ENCODE results near the gene ZNF385B. TPM values are rescaled to one million over a fixed set of nuclear protein-coding genes. Genes with fewer than 3 reads are reported as not detected.

Gene ZNF385B
- polyA plus RNA-seq, 1 donor (not counting 4 experiments of a cell fraction or from before 2014, with no cell fraction given), result 0.17 TPM

DNA sequence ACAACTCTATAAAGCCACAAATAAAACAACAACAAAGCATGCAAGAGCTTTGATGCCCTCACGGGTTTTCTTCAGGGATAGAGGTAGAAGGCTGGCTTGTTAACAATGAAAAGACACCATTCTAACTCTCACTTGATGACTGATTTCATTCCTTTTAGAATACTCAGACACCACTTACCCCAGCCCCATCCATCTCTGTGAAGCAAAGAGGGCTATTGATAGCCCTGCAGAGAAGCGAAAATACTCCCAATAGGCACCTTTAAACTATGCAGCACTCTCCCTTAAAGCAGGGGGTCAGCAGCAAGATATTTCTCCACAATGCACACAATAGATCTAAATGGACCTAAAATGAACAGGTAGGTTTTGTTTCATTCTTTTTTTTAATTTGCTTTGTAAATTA, 35.1 kb downstream of the ZNF385B start:
- Histone ChIP-seq H3K27me3 (ENCODE audit: control insufficient read depth, extremely low read depth, insufficient read depth, low read length) (no peaks in the 10 kb centered on the region), H3K4me3 (ENCODE audit: control insufficient read depth in 2 of 3, extremely low read depth in 1 of 3, insufficient read depth in 2 of 3, low read depth in 1 of 3, low read length in 3 of 3) (no peak overlapping the region), H3K79me2 (ENCODE audit: control insufficient read depth, insufficient read depth, low read length) (no peaks in the 10 kb centered on the region), H3K9ac (ENCODE audit: control insufficient read depth, extremely low read depth, insufficient read depth, low read length) (no peak overlapping the region), H3K9me3 (ENCODE audit: control insufficient read depth, low read depth, low read length) (no peaks in the 10 kb centered on the region), H4K20me1 (ENCODE audit: control insufficient read depth, extremely low read depth, insufficient read depth, low read length) (no peaks in the 10 kb centered on the region), H2AFZ (ENCODE audit: control insufficient read depth, low read length) (no peak overlapping the region), H3K36me3 (ENCODE audit: control insufficient read depth in 2 of 2, extremely low read depth in 1 of 2, insufficient read depth in 2 of 2, low read length in 2 of 2) (no peaks in the 10 kb centered on the region), H3K4me1 (ENCODE audit: control insufficient read depth, extremely low read depth, insufficient read depth, low read length) (no peaks in the 10 kb centered on the region), H3K27ac (ENCODE audit: control insufficient read depth, insufficient read depth, low read length) (no peak overlapping the region), H3K4me2 (ENCODE audit: control insufficient read depth, extremely low read depth, insufficient read depth, low read depth, low read length) (no peak overlapping the region), H3K9me1 (ENCODE audit: control insufficient read depth, extremely low read depth, insufficient read depth, low read length) (no peaks in the 10 kb centered on the region)
- FAIRE-seq (no peak), DNase-seq (ENCODE audit: low read depth, low spot score) (no peak)
- dilution Hi-C loops (cut with MboI; ENCODE audit: extremely low pct_ligation_motif_present, low sequenced_read_pairs), result no loop called here
- TF ChIP-seq, protein P1, sequence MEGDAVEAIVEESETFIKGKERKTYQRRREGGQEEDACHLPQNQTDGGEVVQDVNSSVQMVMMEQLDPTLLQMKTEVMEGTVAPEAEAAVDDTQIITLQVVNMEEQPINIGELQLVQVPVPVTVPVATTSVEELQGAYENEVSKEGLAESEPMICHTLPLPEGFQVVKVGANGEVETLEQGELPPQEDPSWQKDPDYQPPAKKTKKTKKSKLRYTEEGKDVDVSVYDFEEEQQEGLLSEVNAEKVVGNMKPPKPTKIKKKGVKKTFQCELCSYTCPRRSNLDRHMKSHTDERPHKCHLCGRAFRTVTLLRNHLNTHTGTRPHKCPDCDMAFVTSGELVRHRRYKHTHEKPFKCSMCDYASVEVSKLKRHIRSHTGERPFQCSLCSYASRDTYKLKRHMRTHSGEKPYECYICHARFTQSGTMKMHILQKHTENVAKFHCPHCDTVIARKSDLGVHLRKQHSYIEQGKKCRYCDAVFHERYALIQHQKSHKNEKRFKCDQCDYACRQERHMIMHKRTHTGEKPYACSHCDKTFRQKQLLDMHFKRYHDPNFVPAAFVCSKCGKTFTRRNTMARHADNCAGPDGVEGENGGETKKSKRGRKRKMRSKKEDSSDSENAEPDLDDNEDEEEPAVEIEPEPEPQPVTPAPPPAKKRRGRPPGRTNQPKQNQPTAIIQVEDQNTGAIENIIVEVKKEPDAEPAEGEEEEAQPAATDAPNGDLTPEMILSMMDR (optimal IDR thresholded peaks at IDR 0.05 in 1 of 3, IDR thresholded peaks at IDR 0.05 in 1 of 3, conservative IDR thresholded peaks at IDR 0.05 in 1 of 3; ENCODE audit: extremely low read depth in 1 of 3, insufficient read depth in 2 of 3, low read length in 3 of 3), result no peak
- TF ChIP-seq EZH2 (IDR thresholded peaks at IDR 0.05; ENCODE audit: low read length), result no peak

DNA sequence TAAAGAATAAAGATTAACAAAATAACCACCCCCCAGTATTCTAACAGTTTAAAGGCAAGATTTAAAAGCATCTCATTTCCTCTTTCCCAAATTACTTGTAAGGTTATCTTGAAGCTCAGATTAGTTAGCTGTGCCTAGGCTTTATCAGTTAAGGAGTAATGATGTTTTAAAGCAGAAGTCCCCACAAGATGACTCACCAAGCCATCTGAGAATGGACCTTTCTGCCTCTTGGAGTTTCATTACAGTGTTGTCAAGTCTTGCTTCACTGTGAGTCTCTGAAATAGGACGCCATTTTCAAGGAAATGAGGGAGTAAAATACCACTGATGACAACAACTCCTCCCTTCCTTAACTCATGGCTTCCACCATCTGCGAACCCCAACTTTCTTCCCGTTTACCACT, 35.9 kb downstream of the ZNF385B start:
- no peaks in the 10 kb centered on the region for H3K79me2 ChIP-seq (ENCODE audit: control insufficient read depth, insufficient read depth, low read length)
- H3K27ac ChIP-seq (ENCODE audit: control insufficient read depth, insufficient read depth, low read length), result no peak overlapping the region
- no peaks in the 10 kb centered on the region for H3K9me3 ChIP-seq (ENCODE audit: control insufficient read depth, low read depth, low read length)
- TF ChIP-seq, protein P1 (optimal IDR thresholded peaks at IDR 0.05 in 1 of 3, IDR thresholded peaks at IDR 0.05 in 1 of 3, conservative IDR thresholded peaks at IDR 0.05 in 1 of 3; ENCODE audit: extremely low read depth in 1 of 3, insufficient read depth in 2 of 3, low read length in 3 of 3), result no peak
- TF ChIP-seq EZH2 (IDR thresholded peaks at IDR 0.05; ENCODE audit: low read length), result no peak
- H3K4me3 ChIP-seq (ENCODE audit: control insufficient read depth in 2 of 3, extremely low read depth in 1 of 3, insufficient read depth in 2 of 3, low read depth in 1 of 3, low read length in 3 of 3), result no peak overlapping the region
- dilution Hi-C loops (cut with MboI; ENCODE audit: extremely low pct_ligation_motif_present, low sequenced_read_pairs), result no loop called here
- no peak overlapping the region for H3K9ac ChIP-seq (ENCODE audit: control insufficient read depth, extremely low read depth, insufficient read depth, low read length)
- no peaks in the 10 kb centered on the region for H3K4me1 ChIP-seq (ENCODE audit: control insufficient read depth, extremely low read depth, insufficient read depth, low read length)
- no peaks in the 10 kb centered on the region for H3K27me3 ChIP-seq (ENCODE audit: control insufficient read depth, extremely low read depth, insufficient read depth, low read length)
- H3K4me2 ChIP-seq (ENCODE audit: control insufficient read depth, extremely low read depth, insufficient read depth, low read depth, low read length), result no peak overlapping the region
- no peaks in the 10 kb centered on the region for H3K9me1 ChIP-seq (ENCODE audit: control insufficient read depth, extremely low read depth, insufficient read depth, low read length)
- DNase-seq (ENCODE audit: low read depth, low spot score), result no peak
- no peak for FAIRE-seq
- H3K36me3 ChIP-seq (ENCODE audit: control insufficient read depth in 2 of 2, extremely low read depth in 1 of 2, insufficient read depth in 2 of 2, low read length in 2 of 2), result no peaks in the 10 kb centered on the region
- H4K20me1 ChIP-seq (ENCODE audit: control insufficient read depth, extremely low read depth, insufficient read depth, low read length), result no peaks in the 10 kb centered on the region
- H2AFZ ChIP-seq (ENCODE audit: control insufficient read depth, low read length), result no peak overlapping the region
